DOHH2 (cell line): ENCODE data around the gene AGBL4.

Experiments used
- CTCF ChIP-seq: fragments of 200-600 bp; sonication (generic); IDR thresholded peaks from one replicate; pipeline ENCODE4 v1.5.1; 2014; ENCODE audit warnings: antibody characterized with exemption, mild to moderate bottlenecking, low read depth, low read length; ENCODE audit not compliant: poor library complexity, severe bottlenecking
- EZH2phosphoT487 ChIP-seq: fragments of 200-600 bp; sonication (generic); IDR thresholded peaks from 2 replicates; pipeline ENCODE4 v1.6.1; 2017; ENCODE audit warnings: borderline replicate concordance, mild to moderate bottlenecking, antibody characterized with exemption, low read length, moderate library complexity, mixed read lengths

GRCh38 chr1:48726557-48727215 lies 1297.1 kb downstream of the AGBL4 start:
- TF ChIP-seq CTCF: no peak
- no peak for TF ChIP-seq EZH2phosphoT487
